NCI-H2081 treated with DMSO at 0.1 percent for 48 hours (cell line): ENCODE data around the gene SLC38A8.

Source experiments
- DNase-seq: peaks from one replicate; lab custom pipeline; 2025; lab: John Stamatoyannopoulos, UW

SLC38A8 gene

GRCh38 chr16:84042308-84042878, at the start of gene SLC38A8:
SLC38A8 (minus strand) TSS chr16:84042795; CDS start chr16:84042157, 638 bp downstream.
- no peak for DNase-seq

- DNase-seq = no peak
Observed at GRCh38 chr16:84091460-84091859, 48.9 kb upstream of the SLC38A8 start.

GRCh38 chr16:84090211-84090610, 47.6 kb upstream of the SLC38A8 start:
- DNase-seq = no peak

GRCh38 chr16:84088695-84089395, 46.2 kb upstream of the SLC38A8 start:
- no peak for DNase-seq

GRCh38 chr16:84087466-84088151, 45.0 kb upstream of the SLC38A8 start:
- no peak for DNase-seq

GRCh38 chr16:84087001-84087400, 44.4 kb upstream of the SLC38A8 start:
- DNase-seq = no peak

GRCh38 chr16:84086341-84086740, 43.7 kb upstream of the SLC38A8 start:
- no peak for DNase-seq

- DNase-seq = no peak
Observed at GRCh38 chr16:84085773-84086172, 43.2 kb upstream of the SLC38A8 start.

GRCh38 chr16:84085271-84085667, 42.7 kb upstream of the SLC38A8 start:
- DNase-seq = no peak

- no peak for DNase-seq
Observed at GRCh38 chr16:84084570-84085270, 42.1 kb upstream of the SLC38A8 start.

GRCh38 chr16:84082835-84083569, 40.4 kb upstream of the SLC38A8 start:
- DNase-seq = no peak

GRCh38 chr16:84082110-84082509, 39.5 kb upstream of the SLC38A8 start:
- DNase-seq = no peak

GRCh38 chr16:84081446-84081989, 38.9 kb upstream of the SLC38A8 start:
- no peak for DNase-seq

GRCh38 chr16:84080813-84081212, 38.2 kb upstream of the SLC38A8 start:
- no peak for DNase-seq

- DNase-seq = no peak
Observed at GRCh38 chr16:84080378-84080777, 37.8 kb upstream of the SLC38A8 start.

GRCh38 chr16:84079664-84080063, 37.1 kb upstream of the SLC38A8 start:
- DNase-seq = no peak

- DNase-seq = no peak
Observed at GRCh38 chr16:84075376-84075775, 32.8 kb upstream of the SLC38A8 start.

GRCh38 chr16:84074721-84075120, 32.1 kb upstream of the SLC38A8 start:
- no peak for DNase-seq

- no peak for DNase-seq
Observed at GRCh38 chr16:84072014-84072413, 29.4 kb upstream of the SLC38A8 start.

GRCh38 chr16:84071121-84071520, 28.5 kb upstream of the SLC38A8 start:
- no peak for DNase-seq

GRCh38 chr16:84069540-84069939, 26.9 kb upstream of the SLC38A8 start:
- no peak for DNase-seq
